GM18861 (cell line): Measurements from ENCODE around the gene NOP16.

Experiments used
- ATAC-seq: cut with Tn5 transposase; IDR thresholded peaks from one replicate; pipeline ENCODE4 v1.9.1; 2021; ENCODE audit not compliant: unreplicated experiment

The NOP16 gene, protein sequence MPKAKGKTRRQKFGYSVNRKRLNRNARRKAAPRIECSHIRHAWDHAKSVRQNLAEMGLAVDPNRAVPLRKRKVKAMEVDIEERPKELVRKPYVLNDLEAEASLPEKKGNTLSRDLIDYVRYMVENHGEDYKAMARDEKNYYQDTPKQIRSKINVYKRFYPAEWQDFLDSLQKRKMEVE

DNA sequence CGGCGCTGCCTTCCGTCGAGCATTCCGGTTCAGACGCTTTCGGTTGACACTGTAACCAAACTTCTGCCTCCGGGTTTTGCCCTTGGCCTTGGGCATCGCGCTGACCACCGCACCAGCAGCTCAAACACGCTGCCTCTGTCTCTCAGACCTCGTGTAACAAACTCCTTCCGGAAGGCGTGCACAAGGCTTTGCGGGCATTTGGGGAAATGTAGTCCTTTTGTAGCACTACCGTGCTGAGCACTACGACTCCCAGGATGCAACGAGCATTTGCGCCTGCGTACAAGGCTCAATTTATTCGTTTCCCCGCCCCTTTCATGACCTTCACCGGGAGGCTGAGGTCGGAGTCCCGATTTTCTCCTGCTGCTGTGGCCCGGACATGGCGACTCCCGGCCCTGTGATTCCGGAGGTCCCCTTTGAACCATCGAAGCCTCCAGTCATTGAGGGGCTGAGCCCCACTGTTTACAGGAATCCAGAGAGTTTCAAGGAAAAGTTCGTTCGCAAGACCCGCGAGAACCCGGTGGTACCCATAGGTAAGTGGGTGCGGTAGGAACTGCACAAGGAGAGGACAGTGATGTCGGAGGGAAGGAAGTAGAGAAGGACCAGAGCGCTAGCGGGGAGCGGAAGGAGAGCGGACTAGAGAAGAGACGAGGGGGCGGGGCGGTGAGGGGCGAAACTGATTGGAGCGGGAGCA lies at the start of gene NOP16, which contains the start of gene HIGD2A:
Gene NOP16, minus strand, starts transcription at position 155 of the 691 bp plus-strand sequence. Its CDS starts 59 bp downstream, at position 96.
Gene HIGD2A, plus strand, starts transcription at position 308 of the 691 bp plus-strand sequence. Its CDS starts 69 bp downstream, at position 377.
- ATAC-seq = peak; percentile 83

DNA sequence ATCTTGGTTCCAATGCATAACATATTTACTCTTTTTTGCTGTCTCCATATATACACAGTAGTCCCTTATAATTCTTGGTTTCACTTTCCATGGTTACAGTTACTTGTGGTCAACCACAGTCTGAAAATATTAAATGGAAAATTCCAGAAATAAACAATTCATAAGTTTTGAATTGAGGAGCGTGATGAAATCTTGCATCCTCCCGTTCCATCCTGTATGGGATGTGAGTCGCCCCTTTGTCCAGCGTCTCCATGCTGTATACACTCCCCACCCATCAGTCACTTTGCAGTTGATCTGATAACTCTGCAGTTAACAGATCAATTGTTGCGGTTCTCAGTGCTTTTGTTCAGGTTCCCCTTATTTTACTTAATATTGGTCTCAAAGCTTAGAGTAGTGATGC lies 48.3 kb upstream of the NOP16 start:
- ATAC-seq = no peak

DNA sequence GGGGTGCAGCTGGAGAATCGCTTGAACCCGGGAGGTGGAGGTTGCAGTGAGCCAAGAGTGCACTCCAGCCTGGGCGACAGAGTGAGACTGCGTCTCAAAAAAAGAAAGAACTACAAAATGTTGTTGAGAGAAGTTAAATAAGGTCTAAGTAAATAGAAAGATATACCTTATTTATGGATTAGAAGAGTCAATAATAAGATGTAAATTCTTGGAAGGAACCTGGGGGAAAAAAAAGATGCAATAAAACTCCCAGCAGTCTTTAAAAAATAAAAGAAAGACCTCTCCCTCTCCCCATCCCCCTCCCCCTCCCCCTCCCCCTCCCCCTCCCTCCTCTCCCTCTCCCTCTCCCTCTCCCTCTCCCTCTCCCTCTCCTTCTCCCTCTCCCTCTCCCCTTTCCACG lies 44.3 kb upstream of the NOP16 start:
- no peak for ATAC-seq

DNA sequence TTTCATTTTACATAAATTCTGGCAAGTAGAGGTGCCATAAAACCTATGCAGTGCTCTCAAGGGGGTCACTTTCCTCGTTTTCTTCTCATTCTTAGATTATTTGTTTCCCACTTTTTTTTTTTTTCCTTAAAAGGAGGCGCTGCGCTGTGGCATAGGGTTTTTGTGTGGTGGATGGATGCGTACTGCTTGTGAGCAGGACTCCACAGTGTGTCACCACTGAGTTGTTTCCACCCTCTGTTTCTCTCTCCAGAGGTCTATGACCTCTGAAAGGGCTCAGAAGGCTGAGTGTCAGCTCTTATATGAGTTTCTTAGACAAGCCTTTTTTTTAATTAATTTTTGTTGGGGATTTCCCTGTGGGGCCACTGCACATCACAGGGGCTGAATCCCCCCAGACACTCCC lies 41.6 kb upstream of the NOP16 start:
- ATAC-seq = no peak

DNA sequence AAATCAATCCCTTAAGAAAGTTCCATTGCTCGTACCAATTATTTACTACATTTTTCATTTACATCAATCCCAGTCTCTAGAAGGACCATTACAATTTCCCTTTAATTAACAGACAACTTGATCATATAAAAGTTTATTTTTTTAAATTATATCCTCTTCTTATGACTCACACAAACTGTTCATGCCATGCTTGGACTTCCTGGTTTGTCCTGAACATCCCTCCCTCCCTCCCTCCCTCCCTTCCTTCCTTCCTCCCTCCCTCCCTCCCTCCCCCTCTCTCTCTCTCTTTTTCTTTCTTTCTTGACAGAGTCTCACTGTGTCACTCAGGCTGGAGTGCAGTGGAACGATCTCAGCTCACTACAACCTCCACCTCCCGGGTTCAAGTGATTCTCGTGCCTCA lies 39.6 kb upstream of the NOP16 start:
- ATAC-seq = no peak

DNA sequence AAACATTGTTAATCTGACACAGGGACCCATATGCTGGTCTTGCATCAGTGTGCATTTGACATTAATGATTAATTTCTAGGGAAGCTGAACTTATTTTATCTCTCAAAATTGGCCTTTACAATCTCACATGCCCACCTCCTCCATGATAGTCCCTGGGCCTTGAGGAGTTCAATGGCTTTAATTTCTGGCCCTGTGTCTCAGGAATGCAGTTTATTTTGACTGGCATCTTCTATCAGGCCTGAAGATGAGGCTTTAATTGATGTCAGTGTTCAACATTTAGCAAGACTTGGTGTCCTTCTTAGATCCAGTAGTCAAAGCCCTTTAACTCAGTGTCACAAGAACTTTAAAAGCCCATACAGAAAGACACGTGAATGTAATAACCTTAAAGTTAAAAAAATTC lies 38.5 kb upstream of the NOP16 start:
- no peak for ATAC-seq

DNA sequence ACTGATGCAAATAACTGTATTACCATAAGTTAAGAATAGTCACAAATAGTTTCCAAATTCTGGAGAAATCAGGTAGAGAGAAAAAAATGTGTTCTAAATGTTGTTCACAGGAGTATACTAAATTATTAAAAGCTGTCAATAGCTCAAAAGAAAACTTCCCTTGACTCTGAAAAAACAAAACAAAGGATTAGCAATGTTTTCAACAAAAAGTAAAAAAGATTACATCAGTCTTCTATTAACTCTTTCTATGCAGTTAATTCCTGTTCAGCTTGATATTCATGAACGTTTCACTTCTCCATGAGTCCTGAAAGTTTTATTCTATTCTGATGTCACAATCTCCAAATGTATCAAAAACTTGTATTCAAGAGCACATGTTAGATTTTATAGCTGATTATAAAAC lies 37.4 kb upstream of the NOP16 start:
- ATAC-seq = no peak

DNA sequence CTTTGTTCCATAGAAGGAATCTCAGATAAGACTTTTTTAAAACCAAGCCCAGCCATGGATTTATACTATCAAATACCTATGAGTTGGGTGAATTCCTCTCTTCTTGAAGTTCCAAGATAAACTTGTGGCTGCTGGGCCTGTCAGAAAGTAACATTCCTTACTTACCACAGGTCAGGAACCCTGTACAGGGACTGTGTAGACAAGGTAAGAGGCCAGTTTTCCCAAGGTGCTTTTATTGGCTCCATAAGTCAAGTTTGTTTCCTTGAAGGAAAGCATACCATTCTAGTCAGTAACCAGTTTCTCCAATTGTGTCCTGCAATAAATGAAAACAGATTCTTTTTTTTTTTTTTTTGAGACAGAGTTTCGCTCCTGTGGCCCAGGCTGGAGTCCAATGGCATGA lies 36.7 kb upstream of the NOP16 start:
- ATAC-seq = no peak

DNA sequence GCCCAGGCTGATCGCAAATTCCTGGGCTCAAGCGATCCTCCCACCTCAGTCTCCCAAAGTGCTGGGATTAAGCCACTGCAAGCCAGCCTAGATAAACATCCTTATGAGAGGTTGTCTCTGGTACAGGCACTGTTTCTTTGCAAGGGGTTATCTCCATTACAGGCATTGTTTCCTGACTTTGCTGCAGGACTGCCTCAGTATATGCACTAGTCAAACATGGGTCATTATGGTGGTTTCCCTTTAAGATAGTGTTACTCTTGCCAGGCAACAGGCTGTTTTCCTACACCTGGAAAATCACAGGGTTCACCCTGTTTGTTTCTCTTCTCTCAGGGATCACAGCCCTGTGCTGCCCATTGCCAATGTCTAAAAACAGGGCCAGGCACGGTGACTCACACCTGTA lies 35.8 kb upstream of the NOP16 start:
- no peak for ATAC-seq

DNA sequence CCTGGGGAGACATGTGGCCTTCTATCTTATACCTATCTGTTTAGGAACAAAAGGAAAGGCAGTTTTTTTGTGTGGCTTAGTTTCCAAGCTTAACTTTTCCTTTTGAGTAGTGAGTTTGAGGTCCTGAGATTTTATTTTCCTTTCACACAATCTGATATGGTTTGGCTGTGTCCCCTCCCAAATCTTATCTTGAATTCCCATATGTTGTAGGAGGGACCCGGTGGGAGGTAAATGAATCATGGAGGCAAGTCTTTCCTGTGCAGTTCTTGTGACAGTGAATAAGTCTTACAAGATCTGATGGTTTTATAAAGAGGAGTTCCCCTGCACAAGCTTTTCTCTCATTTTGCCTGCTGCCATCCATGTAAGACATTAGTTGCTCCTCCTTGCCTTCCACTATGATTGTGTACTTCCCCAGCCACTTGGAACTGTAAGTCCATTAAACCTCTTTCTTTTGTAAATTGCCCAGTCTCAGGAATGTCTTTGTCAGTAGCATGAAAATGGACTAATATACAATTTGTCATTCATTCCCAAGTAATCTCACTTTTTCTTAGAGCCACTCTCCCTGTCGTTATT lies 32.7 kb upstream of the NOP16 start:
- no peak for ATAC-seq

DNA sequence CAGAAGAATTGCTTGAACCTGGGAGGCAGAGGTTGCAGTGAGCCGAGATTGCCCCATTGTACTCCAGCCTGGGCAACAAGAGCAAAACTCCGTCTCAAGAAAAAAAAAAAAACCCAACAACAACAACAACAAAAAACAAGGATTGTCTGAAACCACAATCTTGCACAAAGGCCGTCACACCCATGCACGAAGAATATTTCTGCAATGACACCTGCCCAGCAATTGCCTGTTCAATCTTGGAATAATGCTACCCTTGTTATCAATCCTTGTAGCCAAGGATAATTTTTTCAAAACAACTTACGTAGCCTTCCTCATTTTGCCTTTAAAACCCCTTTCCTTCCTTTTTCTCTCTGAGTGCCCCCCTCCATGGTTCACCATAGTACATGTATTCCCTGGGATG lies 31.7 kb upstream of the NOP16 start:
- ATAC-seq = no peak

DNA sequence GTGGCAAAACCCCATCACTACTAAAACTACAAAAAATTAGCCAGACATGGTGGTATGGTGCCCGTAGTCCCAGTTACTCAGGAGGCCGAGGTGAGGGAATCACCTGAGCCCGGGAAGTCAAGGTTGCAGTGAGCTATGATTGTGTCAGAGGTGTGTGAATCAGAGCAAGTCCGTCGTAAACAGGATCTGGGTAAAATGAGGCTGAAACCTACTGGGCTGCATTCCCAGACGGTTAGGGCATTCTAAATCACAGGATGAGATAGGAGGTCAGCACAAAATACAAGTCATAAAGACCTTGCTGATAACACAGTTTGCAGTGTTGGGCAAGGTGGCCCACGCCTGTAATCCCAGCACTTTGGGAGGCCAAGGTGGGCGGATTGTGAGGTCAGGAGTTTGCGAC lies 29.9 kb upstream of the NOP16 start:
- ATAC-seq = no peak

DNA sequence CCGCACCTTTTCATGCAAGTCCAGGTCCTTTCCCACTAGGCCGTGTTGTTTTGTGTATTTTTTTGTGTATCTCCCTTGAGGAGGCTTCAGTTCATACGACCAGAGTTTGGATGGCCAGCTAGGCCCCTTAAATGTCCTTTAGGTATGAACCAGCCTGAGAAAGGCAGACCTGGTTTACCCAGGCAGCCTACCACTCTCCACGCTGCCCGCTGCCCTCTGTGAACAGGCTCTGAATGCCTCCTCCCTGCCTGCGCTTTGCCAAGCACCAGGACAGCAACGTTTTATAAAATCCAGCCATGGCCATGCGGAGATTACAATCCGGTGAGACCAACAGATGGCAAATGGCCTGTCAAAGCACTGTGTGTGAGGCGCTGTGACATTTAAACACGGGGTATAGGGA lies 28.6 kb upstream of the NOP16 start:
- ATAC-seq = no peak

DNA sequence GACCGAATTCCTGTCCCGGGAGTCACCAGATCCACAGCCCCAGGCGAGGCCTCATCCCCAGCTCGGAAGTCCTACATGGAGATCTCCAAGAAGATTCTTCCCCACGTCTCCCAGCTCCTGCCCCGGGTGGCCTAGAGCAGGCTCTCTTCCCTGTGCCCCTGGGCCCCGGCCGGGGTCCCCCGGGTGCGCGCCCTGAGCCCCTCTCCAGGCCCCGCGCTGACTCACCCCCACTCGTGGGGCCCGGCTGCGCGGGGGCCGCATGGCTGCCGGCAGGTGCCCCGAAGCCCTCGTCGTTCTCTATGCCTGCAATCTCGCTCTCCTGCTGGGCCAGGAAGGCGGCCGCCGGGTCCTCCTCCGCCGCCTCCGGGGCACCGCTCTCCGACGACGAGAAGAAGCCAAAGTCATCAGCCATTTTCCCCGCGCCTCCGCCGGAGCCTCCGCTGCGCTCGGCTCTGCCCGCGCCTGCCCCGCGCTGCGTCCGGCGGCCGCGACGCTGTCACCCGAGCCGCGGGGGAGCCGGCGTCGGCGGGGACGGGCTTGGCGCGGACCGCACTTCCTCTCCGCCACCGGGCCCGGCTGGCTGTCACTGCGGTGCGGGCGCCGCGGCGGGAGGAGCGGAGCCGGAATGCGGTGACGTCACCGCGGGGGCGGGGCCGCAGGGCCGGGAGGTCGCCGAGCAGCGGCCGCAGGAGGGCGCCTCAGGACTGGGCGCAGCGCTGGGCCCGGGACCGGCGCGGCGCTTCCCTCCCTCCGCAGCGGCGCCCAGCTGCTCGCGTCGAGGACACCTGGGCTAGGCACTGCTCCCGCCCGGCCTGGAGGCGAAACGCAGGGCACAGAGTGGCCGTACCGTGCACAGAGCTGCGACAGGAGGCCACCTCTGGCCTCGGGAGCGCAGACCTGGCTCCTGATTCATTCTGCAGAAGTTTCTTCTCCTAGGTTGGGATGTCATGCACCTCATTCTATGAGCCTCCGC lies 27.8 kb upstream of the NOP16 start, which contains the start of gene CLTB:
Gene CLTB, minus strand, starts transcription at position 588 of the 973 bp plus-strand sequence. Its CDS starts 176 bp downstream, at position 412.
- ATAC-seq = peak; percentile 89

DNA sequence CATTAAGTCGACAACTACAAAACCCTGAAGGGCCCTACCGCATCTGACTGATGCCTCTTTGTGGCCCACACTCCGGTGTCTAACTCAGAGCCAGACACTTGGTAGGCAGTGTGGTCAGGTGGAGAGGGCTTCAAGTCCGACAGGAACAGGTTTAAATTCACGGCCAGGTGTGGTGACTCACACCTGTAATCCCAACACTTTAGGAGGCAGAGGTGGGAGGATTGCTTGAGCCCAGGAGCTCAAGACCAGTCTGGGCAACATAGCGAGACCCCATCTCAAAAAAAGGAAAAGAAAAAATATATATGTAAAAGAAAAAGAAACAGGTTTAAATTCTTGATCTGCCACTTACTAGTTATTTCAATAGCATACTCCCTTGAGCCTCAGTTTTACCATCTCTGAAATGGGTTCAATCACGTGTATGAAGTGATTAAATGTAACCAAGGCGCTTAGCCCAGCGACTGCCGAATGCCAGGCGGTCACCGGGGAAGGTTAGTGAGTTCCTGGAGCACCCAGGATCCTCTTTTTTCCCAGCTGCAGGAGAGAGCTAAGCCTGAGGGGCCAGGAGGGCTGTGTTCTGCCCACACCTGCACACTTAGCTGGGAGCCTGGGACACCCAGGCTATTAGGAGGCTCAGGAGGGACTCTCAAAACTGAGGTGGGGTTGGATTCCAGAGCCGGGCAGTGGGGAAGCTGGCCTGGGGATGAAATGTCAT lies 27.0 kb upstream of the NOP16 start:
- no peak for ATAC-seq

DNA sequence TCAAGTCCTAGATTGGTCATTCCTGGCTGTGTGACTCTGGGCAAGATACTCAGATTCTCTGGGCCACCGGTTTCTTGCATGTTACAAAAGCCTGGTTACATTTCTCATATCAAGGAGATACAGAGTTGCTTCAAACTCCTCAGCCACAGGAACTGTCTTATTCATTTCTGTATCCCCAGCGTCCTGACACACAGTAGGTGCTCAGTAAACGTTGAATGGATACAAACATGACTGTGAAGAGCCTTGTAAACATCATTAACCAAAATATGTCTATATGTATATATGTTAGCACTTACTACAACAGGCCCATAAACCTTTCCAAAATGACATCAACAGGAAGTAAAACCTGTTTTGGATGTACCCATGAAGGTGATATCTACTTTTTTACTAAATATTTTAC lies 26.3 kb upstream of the NOP16 start:
- no peak for ATAC-seq

DNA sequence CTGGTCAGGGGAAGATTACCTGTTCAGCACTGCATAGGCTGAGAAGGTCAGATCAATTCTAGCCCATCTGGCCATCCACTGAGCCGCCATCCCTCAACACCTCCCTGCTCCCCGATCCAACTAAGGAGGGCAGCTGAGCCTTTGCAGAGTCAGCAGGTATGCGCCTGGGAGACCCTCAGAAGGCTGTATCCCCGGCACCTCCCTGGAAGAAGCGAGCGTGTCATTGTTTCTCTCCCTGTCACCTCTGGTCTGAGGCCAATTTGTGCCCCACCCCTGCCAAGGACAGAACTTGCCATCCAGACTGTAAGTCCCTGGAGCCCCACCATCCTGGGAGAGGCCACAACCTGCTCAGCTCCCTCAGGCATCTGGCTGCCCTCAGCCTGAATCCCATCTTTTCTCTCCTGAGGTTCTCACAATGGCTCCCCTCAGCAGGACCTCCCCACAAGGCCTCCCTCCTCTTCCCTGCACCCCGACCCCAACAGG lies 25.4 kb upstream of the NOP16 start:
- ATAC-seq = no peak

DNA sequence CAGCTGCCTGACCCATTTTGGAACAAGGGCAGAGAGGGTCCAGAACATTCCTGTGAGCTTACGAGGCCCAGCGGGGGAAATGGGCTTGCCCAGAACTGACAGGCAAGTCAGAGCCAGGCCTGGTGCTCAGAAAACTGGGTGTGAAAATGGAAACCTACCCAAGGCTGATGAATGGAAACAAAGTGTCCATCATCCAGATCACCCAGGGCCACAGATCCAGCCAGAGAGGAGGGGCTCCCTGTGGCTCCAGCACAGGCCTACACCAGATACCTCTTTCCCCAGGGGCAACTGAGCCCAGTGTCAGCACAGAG lies 24.8 kb upstream of the NOP16 start:
- no peak for ATAC-seq

DNA sequence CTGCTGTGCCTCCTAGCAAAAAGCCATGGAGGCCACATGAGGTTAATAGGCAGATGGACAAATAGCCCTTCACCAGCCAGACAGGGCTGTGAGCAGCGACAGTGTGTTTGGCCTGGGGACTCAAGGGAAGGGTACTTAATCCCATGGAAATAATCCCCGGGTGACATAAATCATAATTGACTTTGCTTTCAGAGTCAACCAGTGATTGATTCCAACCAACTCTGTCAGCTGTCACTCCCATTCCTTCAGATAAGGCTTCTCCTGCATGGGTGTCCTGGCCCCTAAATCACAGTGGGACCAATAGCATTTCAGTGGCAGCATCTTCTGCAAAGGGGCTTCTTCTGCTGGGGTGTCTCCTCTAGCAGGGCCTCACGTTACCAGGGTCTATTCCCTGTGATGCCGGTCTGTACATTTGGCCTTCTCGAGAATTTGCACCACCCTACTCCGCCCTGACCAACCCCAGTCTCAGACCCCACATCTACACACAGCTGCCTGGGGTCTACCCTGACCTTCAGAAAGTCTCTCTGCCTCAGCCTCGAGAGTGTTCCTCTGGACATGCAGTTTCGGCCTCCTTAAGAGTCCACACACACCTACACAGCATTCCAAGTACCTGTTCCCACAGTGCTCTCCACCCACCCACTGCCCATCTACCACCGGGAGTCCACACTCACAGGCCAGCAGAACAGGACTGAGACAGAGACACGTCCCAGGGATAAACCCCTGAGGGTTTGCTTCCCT lies 24.3 kb upstream of the NOP16 start:
- ATAC-seq = no peak
